ENCODE measurements around the gene METRNL. TPM values are rescaled to one million over a fixed set of nuclear protein-coding genes. Genes with fewer than 3 reads are reported as not detected.

The METRNL gene
- total and polyA plus RNA-seq, 2 donors, result 37.7 to 118 TPM

Other genes starting within 250 kb of the METRNL start
- 3.1 TPM for gene ZNF750, start 239.6 kb upstream of the METRNL start, total RNA-seq
- 2.7 TPM for gene ZNF750, start 239.6 kb upstream of the METRNL start, polyA plus RNA-seq

Measured in urinary bladder (tissue), 2 donors.